Left ventricle myocardium superior (tissue), 1 donor: ENCODE measurements around the gene GREM1. TPM values are rescaled to one million over a fixed set of nuclear protein-coding genes. Genes with fewer than 3 reads are reported as not detected.

Experiments
- ATAC-seq: fragments of 200-7000 bp; cut with Tn5 transposase; one replicate; pipeline ENCODE4 v1.9.1; 2020; ENCODE audit warnings: mild to moderate bottlenecking, moderate library complexity
- DNase-seq: peaks from one replicate; pipeline ENCODE4 v3.0.0-alpha.2; 2020
- intact Hi-C: fragments of 100-400 bp; cut with micrococcal nuclease; formaldehyde crosslinking; loops from one replicate; pipeline ENCODE4 v1.11.0; 2022
- long read RNA-seq: library from polyadenylated mRNA; unstranded; transcript quantifications from one replicate; pipeline ENCODE4 v2.0.0, GENCODE V29; 2021
- total RNA-seq: library from RNA; stranded (reverse); fragmentation: NEBNext Ultra II Directional; extraction: Animal tissue kit (Norgen Biotek cat#: 25700); gene quantifications from one replicate; pipeline ENCODE4 v1.2.1, GENCODE V29; 2021
- donor health status: DM: no; HTN: yes; CAD: no; lungs with severe emphysema.

The GREM1 gene
- 0.52 TPM for total RNA-seq
- long read RNA-seq = 0 reads

- no peak for DNase-seq
- intact Hi-C loops = no loop called here
- ATAC-seq = no peak
These were observed at the start of gene GREM1 for GRCh38 chr15:32717426-32718226. TSS of gene GREM1 (plus strand) at chr15:32718004. CDS start at chr15:32730691, 12,687 bp downstream.

GRCh38 chr15:32668942-32669341 is 48.9 kb upstream of the GREM1 start:
- ATAC-seq (no peak), DNase-seq (no peak)
- intact Hi-C loops = loop anchor here (5.0 kb wide), 1 partner anchor 328 kb away; no protein-coding TSS in a partner anchor

GRCh38 chr15:32669896-32670611 is 47.8 kb upstream of the GREM1 start:
- DNase-seq (peak; percentile 38), ATAC-seq (peak; percentile 77)
- intact Hi-C loops = loop anchor here (5.0 kb wide), 1 partner anchor 327 kb away; no protein-coding TSS in a partner anchor

- ATAC-seq (no peak), DNase-seq (no peak)
- intact Hi-C loops = no loop called here
These were observed 47.2 kb upstream of the GREM1 start for GRCh38 chr15:32670623-32671022.

GRCh38 chr15:32671339-32672325 is 46.2 kb upstream of the GREM1 start:
- intact Hi-C loops = no loop called here
- ATAC-seq = no peak
- no peak for DNase-seq

GRCh38 chr15:32674681-32675080 is 43.1 kb upstream of the GREM1 start:
- ATAC-seq (no peak), DNase-seq (no peak)
- intact Hi-C loops = no loop called here

GRCh38 chr15:32675466-32675865 is 42.3 kb upstream of the GREM1 start:
- intact Hi-C loops = no loop called here
- no peak for ATAC-seq
- no peak for DNase-seq

- DNase-seq (no peak), ATAC-seq (no peak)
- intact Hi-C loops = no loop called here
These were observed 41.6 kb upstream of the GREM1 start for GRCh38 chr15:32676169-32676568.

- DNase-seq = no peak
- ATAC-seq = no peak
- intact Hi-C loops = no loop called here
These were observed 40.5 kb upstream of the GREM1 start for GRCh38 chr15:32677238-32677750.

- intact Hi-C loops = no loop called here
These were observed 38.5 kb upstream of the GREM1 start for GRCh38 chr15:32679298-32679690.

GRCh38 chr15:32682569-32682968 is 35.2 kb upstream of the GREM1 start:
- ATAC-seq (no peak), DNase-seq (no peak)
- intact Hi-C loops = no loop called here

More at GRCh38 chr15:32679298-32679690, 38.5 kb upstream of the GREM1 start:
- DNase-seq (no peak), ATAC-seq (no peak)

- ATAC-seq = no peak
- no peak for DNase-seq
- intact Hi-C loops = no loop called here
These were observed 34.7 kb upstream of the GREM1 start for GRCh38 chr15:32682977-32683630.

- intact Hi-C loops = no loop called here
- DNase-seq (no peak), ATAC-seq (no peak)
These were observed 33.8 kb upstream of the GREM1 start for GRCh38 chr15:32683906-32684584.

GRCh38 chr15:32685576-32685975 is 32.2 kb upstream of the GREM1 start:
- ATAC-seq = no peak
- DNase-seq = no peak
- intact Hi-C loops = no loop called here

- ATAC-seq (no peak), DNase-seq (no peak)
- intact Hi-C loops = no loop called here
These were observed 30.2 kb upstream of the GREM1 start for GRCh38 chr15:32687556-32687955.

- intact Hi-C loops = no loop called here
- DNase-seq (no peak), ATAC-seq (no peak)
These were observed 29.6 kb upstream of the GREM1 start for GRCh38 chr15:32688151-32688639.

GRCh38 chr15:32690941-32691688 is 26.7 kb upstream of the GREM1 start:
- intact Hi-C loops = no loop called here
- no peak for DNase-seq
- ATAC-seq = no peak
